IgD-negative memory B cell (primary cell): ENCODE measurements around the gene NPC2. TPM values are rescaled to one million over a fixed set of nuclear protein-coding genes. Genes with fewer than 3 reads are reported as not detected.

Source experiments
- H3K27ac Mint-ChIP-seq, 3 donors: one replicate each; pipeline ENCODE4 v1.8.0; 2020 to 2022; ENCODE audit warnings: mild to moderate bottlenecking in 3 of 3, mixed read lengths in 3 of 3, moderate library complexity in 1 of 3
- H3K27me3 Mint-ChIP-seq: one replicate; pipeline ENCODE4 v1.8.0; 2021; ENCODE audit warnings: mixed read lengths
- H3K36me3 Mint-ChIP-seq: one replicate; pipeline ENCODE4 v1.8.0; 2020; ENCODE audit warnings: mild to moderate bottlenecking, mixed read lengths
- H3K4me1 Mint-ChIP-seq, 3 donors: one replicate each; pipeline ENCODE4 v1.8.0; 2020 to 2022; ENCODE audit warnings: mixed read lengths in 3 of 3, mild to moderate bottlenecking in 1 of 3
- H3K4me3 Mint-ChIP-seq, 4 donors: one replicate each; pipeline ENCODE4 v1.8.0; 2020 to 2022; ENCODE audit warnings: mild to moderate bottlenecking in 4 of 4, mixed read lengths in 4 of 4, moderate library complexity in 3 of 4
- H3K9me3 Mint-ChIP-seq, 3 donors: one replicate each; pipeline ENCODE4 v1.8.0; 2020 to 2021; ENCODE audit warnings: mixed read lengths in 3 of 3, mild to moderate bottlenecking in 1 of 3
- polyA plus RNA-seq: library from polyadenylated mRNA; unstranded; fragments of 300-500 nt; fragmentation: Illumina TruSeq; gene quantifications from one replicate; pipeline ENCODE4 v1.2.3, GENCODE V29; 2021

The NPC2 gene
- polyA plus RNA-seq, 1 donor from 2014 or later = 148 TPM

GRCh38 chr14:74478996-74479635, 14.0 kb downstream of the NPC2 start:
- Mint-ChIP-seq H3K9me3 (no peaks in the 10 kb centered on the region), H3K27me3 (no peaks in the 10 kb centered on the region), H3K4me1 (no peaks in the 10 kb centered on the region), H3K27ac (no peak overlapping the region), H3K36me3 (peaks cover 11% of the 10 kb centered on the region), H3K4me3 (no peak overlapping the region)

GRCh38 chr14:74476607-74477006, 16.5 kb downstream of the NPC2 start:
- Mint-ChIP-seq H3K36me3 (peaks cover 17% of the 10 kb centered on the region), H3K9me3 (peaks cover 0 to 5% (median 2%) of the 10 kb centered on the region in 3 donors), H3K27ac (no peak overlapping the region), H3K27me3 (no peaks in the 10 kb centered on the region), H3K4me1 (peaks cover 0 to 3% (median 3%) of the 10 kb centered on the region in 3 donors), H3K4me3 (no peak overlapping the region)

- Mint-ChIP-seq H3K27ac (no peak overlapping the region), H3K9me3 (peaks cover 0 to 5% (median 2%) of the 10 kb centered on the region in 3 donors), H3K27me3 (no peaks in the 10 kb centered on the region), H3K4me3 (no peak overlapping the region), H3K36me3 (peaks cover 17% of the 10 kb centered on the region), H3K4me1 (peaks cover 0 to 3% (median 3%) of the 10 kb centered on the region in 3 donors)
Measured at GRCh38 chr14:74476107-74476506, 17.0 kb downstream of the NPC2 start.

- Mint-ChIP-seq H3K9me3 (peaks cover 0 to 5% (median 2%) of the 10 kb centered on the region in 3 donors), H3K36me3 (peaks cover 15% of the 10 kb centered on the region), H3K27ac (peak overlapping the region in 1 of 3 donors; percentile 56), H3K4me1 (peaks cover 0 to 3% (median 3%) of the 10 kb centered on the region in 3 donors), H3K27me3 (no peaks in the 10 kb centered on the region), H3K4me3 (no peak overlapping the region)
Measured at GRCh38 chr14:74475678-74476077, 17.4 kb downstream of the NPC2 start.

GRCh38 chr14:74474376-74474775, 18.7 kb downstream of the NPC2 start:
- peaks cover 0 to 3% (median 3%) of the 10 kb centered on the region in 3 donors for H3K4me1 Mint-ChIP-seq
- peaks cover 0 to 5% (median 2%) of the 10 kb centered on the region in 3 donors for H3K9me3 Mint-ChIP-seq
- H3K27ac Mint-ChIP-seq = no peak overlapping the region
- H3K4me3 Mint-ChIP-seq = no peak overlapping the region
- peaks cover 17% of the 10 kb centered on the region for H3K36me3 Mint-ChIP-seq
- no peaks in the 10 kb centered on the region for H3K27me3 Mint-ChIP-seq

DNA sequence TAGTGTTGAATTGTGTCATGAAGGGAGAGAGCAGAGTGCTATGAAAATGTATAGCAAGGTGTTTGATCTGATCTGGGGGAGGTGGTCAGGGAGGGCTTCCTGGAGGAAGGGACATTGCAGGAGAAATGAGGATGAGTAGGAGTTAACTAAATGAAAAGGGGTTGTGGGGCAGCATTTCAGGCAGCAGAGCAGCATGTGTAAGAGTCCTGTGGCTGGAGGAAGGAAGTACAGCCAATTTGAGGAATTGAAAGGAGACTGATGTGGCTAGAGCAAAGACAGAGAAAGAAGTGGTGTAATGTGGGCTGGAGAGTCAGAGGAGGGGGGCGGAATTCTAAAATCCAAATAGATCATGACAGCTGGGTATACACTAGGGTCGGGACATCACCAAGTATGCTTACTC, 20.5 kb downstream of the NPC2 start:
- H3K27ac Mint-ChIP-seq = no peak overlapping the region
- H3K27me3 Mint-ChIP-seq = no peaks in the 10 kb centered on the region
- H3K4me1 Mint-ChIP-seq = peaks cover 0 to 3% (median 3%) of the 10 kb centered on the region in 3 donors
- peak overlapping the region in 2 of 4 donors; percentile 33 to 38 for H3K4me3 Mint-ChIP-seq
- peaks cover 0 to 5% (median 2%) of the 10 kb centered on the region in 3 donors for H3K9me3 Mint-ChIP-seq
- peaks cover 17% of the 10 kb centered on the region for H3K36me3 Mint-ChIP-seq

DNA sequence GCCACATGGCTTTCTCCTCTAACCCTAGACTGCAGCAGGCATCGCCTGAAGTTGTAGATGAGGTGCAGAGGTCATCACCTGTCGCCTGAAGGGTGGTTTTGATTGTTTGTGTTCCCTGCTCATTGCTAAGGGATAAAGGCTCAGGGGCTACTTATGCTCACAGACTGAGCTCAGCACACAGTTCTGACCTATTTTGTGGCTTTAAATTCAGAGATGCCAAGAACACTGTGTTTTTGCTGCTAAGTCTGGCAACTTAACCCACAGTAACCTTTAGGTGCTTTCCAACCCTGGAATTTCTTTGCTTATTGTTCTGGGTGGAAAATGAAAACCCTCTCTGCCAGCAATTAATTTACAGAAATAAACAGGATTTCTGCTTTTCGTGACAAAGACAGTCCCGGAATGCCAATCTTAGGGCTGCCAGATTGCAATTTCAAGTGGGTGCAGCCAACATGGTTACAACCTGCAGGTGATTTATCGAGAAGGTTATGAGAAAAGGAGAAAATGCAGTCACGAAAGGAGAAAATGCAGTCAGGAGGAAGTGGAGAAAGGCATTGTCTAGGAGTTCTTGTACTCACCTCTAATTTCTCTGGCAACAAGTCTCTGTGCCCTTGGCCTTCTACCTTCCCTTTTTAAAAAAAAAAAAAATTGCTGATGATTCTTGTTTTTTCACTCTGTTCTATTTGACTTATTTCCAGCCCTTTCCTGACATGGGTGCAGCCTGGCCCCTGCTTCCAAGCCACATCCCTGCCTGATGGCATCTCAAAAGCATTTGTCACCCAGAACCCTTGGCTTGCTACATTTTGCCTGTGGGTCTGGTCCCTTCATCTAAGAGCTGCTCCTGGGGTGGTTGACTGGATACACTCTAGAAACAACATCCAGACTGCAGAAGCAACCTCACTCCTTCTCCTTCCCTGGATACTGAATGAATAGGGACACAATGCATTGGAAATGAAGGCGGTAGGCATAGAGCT, 23.3 kb downstream of the NPC2 start:
- H3K4me1 Mint-ChIP-seq = peaks cover 0 to 3% (median 3%) of the 10 kb centered on the region in 3 donors
- H3K36me3 Mint-ChIP-seq = peaks cover 17% of the 10 kb centered on the region
- H3K9me3 Mint-ChIP-seq = peaks cover 0 to 5% (median 2%) of the 10 kb centered on the region in 3 donors
- peaks cover 2% of the 10 kb centered on the region for H3K27me3 Mint-ChIP-seq
- H3K27ac Mint-ChIP-seq = no peak overlapping the region
- no peak overlapping the region for H3K4me3 Mint-ChIP-seq

DNA sequence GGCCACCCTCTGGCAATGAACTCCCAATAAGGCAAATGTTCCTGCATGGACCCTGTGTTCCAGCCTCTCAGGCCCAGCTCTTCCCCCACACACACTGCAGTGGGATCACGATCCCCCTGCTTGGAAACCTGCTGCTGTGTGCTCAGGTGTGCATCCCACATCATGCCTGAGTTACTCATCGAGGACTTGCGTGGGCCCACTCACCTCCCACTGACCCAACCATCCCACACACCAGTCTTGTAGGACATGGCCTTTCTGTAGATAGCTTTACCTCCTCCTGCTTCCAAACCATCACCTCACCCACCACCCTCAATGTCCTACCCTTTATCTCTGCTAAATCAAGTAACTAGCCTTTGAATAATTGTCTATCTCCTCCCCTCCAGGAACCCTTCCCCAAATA, 24.6 kb downstream of the NPC2 start:
- H3K9me3 Mint-ChIP-seq = peaks cover 0 to 5% (median 2%) of the 10 kb centered on the region in 3 donors

GRCh38 chr14:74465335-74465734, 27.8 kb downstream of the NPC2 start:
- H3K9me3 Mint-ChIP-seq = no peaks in the 10 kb centered on the region
- peaks cover 0 to 7% (median 0%) of the 10 kb centered on the region in 3 donors for H3K4me1 Mint-ChIP-seq
- H3K4me3 Mint-ChIP-seq = no peak overlapping the region
- no peak overlapping the region for H3K27ac Mint-ChIP-seq
- peaks cover 8% of the 10 kb centered on the region for H3K27me3 Mint-ChIP-seq
- peaks cover 5% of the 10 kb centered on the region for H3K36me3 Mint-ChIP-seq

More for the DNA sequence above, 24.6 kb downstream of the NPC2 start:
- peaks cover 0 to 3% (median 3%) of the 10 kb centered on the region in 3 donors for H3K4me1 Mint-ChIP-seq
- peaks cover 12% of the 10 kb centered on the region for H3K36me3 Mint-ChIP-seq
- H3K27me3 Mint-ChIP-seq = peaks cover 2% of the 10 kb centered on the region
- H3K4me3 Mint-ChIP-seq = no peak overlapping the region
- H3K27ac Mint-ChIP-seq = peak overlapping the region in 1 of 3 donors; percentile 95

DNA sequence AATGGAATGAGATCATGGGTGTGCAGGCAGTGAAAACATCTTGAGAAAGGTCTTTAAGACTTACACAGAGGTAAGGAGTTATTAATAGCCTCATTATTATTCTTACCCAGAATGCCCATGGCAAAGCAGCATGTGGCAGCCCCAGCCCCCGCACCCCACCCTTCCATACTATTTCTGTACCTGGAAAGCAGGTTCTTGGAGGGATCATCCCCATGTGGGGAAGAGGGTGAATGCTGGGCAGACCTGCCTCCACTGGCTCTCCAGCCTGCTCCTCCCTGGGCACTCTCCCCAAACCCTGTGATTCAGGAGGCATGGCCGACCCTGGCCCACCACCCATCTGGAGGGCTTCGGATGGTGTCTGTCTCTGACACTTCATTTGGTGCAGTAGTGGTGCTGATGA, 28.3 kb downstream of the NPC2 start:
- peaks cover 0 to 7% (median 0%) of the 10 kb centered on the region in 3 donors for H3K4me1 Mint-ChIP-seq
- H3K36me3 Mint-ChIP-seq = peaks cover 3% of the 10 kb centered on the region
- no peak overlapping the region for H3K27ac Mint-ChIP-seq
- H3K9me3 Mint-ChIP-seq = no peaks in the 10 kb centered on the region
- peaks cover 8% of the 10 kb centered on the region for H3K27me3 Mint-ChIP-seq
- no peak overlapping the region for H3K4me3 Mint-ChIP-seq

DNA sequence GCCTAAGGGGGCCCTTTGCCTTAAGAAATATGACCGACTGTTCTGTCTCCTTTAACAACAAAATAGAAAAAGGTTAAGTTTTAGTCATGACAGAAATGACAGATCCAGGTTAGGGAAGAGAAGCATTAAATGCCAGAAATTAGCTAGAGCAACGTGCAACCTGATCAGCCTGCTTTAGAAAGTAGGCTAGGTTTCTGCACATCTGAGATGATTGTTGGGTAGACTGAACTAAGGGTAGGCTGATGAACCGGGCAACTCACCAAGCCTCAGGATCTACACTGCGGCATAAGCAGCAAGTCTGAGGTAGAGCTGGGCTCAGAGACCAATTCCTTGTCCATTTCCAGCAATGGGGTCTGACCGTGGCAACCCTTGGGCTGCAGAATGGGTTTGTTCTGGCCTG, 29.4 kb downstream of the NPC2 start:
- H3K36me3 Mint-ChIP-seq = peaks cover 4% of the 10 kb centered on the region
- H3K27me3 Mint-ChIP-seq = peaks cover 14% of the 10 kb centered on the region
- no peak overlapping the region for H3K27ac Mint-ChIP-seq
- H3K9me3 Mint-ChIP-seq = no peaks in the 10 kb centered on the region
- H3K4me3 Mint-ChIP-seq = no peak overlapping the region
- H3K4me1 Mint-ChIP-seq = peaks cover 0 to 7% (median 0%) of the 10 kb centered on the region in 3 donors

DNA sequence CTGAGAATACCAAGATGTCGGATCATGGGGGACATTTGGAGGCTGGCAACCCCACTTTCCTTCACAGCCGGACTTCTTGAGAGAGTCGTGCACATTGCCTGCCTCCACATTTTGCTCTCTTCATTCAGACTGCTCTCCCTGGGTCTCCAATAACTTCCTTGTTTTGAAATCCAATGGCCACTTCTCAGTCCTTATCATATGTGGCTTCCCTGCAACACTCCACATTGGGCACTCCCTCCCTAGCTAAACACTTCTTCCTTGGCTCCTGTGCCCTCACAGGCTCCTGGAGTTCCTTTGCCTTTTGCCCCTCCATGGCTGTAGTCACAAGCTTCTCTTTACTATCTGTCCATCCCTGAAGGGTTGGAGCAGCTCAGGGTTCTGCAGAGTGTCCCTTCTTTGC, 30.1 kb downstream of the NPC2 start:
- H3K4me1 Mint-ChIP-seq = peaks cover 0 to 7% (median 0%) of the 10 kb centered on the region in 3 donors
- no peak overlapping the region for H3K27ac Mint-ChIP-seq
- H3K9me3 Mint-ChIP-seq = no peaks in the 10 kb centered on the region
- H3K36me3 Mint-ChIP-seq = peaks cover 4% of the 10 kb centered on the region
- no peak overlapping the region for H3K4me3 Mint-ChIP-seq
- peaks cover 14% of the 10 kb centered on the region for H3K27me3 Mint-ChIP-seq

GRCh38 chr14:74459976-74460375, 33.1 kb downstream of the NPC2 start:
- peaks cover 13% of the 10 kb centered on the region for H3K27me3 Mint-ChIP-seq
- H3K4me1 Mint-ChIP-seq = peaks cover 0 to 7% (median 0%) of the 10 kb centered on the region in 3 donors
- H3K4me3 Mint-ChIP-seq = peak overlapping the region in 1 of 4 donors; percentile 83
- H3K36me3 Mint-ChIP-seq = peaks cover 4% of the 10 kb centered on the region
- no peaks in the 10 kb centered on the region for H3K9me3 Mint-ChIP-seq
- H3K27ac Mint-ChIP-seq = no peak overlapping the region

DNA sequence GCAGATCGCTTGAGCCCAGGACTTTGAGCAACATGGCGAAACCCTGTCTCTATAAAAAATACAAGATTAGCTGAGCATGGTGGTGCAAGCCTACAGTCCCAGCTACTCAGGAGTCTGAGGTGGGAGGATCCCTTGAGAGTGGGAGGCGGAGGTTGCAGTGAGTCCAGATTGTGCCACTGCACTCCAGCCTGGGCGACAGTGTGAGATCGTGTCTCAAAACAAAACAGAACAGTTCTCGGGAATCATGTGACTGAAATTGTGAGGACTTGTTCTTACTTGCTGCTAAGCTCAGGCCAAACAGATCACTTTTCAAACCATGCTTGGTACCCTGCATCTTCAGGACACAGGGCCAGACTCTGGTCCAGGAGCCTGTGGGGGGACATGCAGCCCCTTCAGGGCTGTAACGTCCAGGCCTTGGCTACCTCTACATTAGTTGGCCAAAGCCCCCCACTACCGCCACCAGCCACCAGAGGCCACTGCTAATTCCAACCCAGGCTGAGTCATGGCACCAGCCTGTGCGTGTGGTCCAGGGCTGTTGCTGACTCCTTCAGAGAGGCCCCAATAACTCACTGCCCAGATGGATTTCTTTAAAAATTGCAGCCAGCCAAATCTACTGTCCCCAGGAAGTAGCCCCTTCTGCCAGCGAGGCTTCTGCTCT, 33.7 kb downstream of the NPC2 start:
- peaks cover 0 to 2% (median 0%) of the 10 kb centered on the region in 3 donors for H3K9me3 Mint-ChIP-seq
- no peak overlapping the region for H3K27ac Mint-ChIP-seq
- H3K36me3 Mint-ChIP-seq = peaks cover 4% of the 10 kb centered on the region
- H3K4me3 Mint-ChIP-seq = peak overlapping the region in 1 of 4 donors; percentile 83
- H3K4me1 Mint-ChIP-seq = peaks cover 0 to 7% (median 0%) of the 10 kb centered on the region in 3 donors
- H3K27me3 Mint-ChIP-seq = peaks cover 13% of the 10 kb centered on the region

DNA sequence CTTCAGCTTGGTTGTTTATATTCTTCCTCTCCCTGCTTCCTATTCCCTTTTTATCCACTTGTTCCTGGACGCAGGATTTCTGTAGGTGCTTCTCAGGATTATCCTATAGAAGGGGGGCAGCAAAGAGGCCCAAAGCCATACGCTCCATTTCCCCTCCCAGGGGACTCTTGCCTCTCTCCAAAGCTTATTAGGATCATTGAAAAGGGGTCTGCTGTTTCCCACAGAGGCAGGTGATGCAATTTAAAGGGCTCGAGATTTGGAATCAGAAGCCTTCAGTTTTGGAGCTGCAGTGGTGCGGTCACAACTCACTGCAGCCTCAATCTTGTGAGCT, 35.6 kb downstream of the NPC2 start:
- Mint-ChIP-seq H3K36me3 (peaks cover 4% of the 10 kb centered on the region), H3K4me3 (no peak overlapping the region), H3K27ac (no peak overlapping the region), H3K4me1 (peaks cover 0 to 7% (median 0%) of the 10 kb centered on the region in 3 donors), H3K9me3 (peaks cover 0 to 5% (median 2%) of the 10 kb centered on the region in 3 donors), H3K27me3 (peaks cover 11% of the 10 kb centered on the region)
